Measurements from ENCODE around the gene SYTL3.
"Not testable (repeated sequence)": the region's sequence is repeated elsewhere in the genome, so short reads cannot be mapped to it uniquely, and the experiment has no call there.

The SYTL3 gene

DNA sequence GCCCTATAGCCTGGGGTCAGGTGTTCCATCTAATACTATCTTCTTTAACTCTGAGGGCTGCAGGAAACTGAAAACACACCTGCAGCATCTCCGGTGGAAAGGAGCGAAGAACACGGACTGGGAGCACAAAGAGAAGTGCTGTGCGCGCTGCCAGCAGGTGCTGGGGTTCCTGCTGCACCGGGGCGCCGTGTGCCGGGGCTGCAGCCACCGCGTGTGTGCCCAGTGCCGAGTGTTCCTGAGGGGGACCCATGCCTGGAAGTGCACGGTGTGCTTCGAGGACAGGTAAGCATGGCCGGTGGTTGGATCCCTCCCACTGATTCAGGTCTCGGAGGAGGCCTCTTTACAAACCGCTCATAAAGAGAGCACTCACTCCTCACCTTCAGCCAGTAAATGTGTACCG lies 15.5 kb downstream of the SYTL3 start:
- DNase-seq = no peak

DNA sequence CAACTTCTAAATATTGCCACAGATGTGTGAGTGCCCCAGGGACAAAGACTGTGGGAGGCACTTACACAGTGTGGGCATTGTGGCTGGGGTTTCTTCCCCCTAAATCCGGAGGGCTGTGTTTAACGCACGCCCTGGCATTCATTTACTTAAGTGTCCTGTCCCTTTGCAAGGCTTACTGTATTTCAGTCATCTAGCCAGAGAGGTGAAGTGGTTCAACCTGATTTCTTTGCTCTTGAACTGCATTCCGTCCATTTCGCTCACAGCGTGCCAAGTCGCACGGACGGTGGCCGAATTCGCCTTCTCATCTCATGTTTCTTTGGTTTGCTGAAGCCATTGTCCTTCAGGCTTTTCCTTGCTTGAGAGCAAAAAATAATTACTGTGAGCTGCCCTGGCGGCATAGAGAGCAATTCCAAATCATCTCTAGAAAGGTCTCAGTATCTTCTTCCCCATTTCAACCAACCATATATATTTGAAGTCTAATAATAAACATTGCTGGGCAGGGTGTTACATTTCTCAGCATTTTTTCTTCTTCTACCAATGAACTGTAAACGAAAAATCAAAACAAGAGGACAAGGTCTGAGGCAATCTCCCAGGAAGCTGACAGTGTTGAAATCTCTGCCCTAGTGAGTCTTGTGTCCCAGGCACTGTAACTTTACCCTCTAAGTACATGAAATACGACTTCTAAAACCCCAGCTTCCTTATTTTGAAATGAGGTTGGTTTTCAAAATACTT lies 16.9 kb downstream of the SYTL3 start:
- no peak for DNase-seq

GRCh38 chr6:158667360-158667981 lies 17.6 kb downstream of the SYTL3 start:
- no peak for DNase-seq

GRCh38 chr6:158668707-158669103 lies 18.9 kb downstream of the SYTL3 start:
- no peak for DNase-seq

DNA sequence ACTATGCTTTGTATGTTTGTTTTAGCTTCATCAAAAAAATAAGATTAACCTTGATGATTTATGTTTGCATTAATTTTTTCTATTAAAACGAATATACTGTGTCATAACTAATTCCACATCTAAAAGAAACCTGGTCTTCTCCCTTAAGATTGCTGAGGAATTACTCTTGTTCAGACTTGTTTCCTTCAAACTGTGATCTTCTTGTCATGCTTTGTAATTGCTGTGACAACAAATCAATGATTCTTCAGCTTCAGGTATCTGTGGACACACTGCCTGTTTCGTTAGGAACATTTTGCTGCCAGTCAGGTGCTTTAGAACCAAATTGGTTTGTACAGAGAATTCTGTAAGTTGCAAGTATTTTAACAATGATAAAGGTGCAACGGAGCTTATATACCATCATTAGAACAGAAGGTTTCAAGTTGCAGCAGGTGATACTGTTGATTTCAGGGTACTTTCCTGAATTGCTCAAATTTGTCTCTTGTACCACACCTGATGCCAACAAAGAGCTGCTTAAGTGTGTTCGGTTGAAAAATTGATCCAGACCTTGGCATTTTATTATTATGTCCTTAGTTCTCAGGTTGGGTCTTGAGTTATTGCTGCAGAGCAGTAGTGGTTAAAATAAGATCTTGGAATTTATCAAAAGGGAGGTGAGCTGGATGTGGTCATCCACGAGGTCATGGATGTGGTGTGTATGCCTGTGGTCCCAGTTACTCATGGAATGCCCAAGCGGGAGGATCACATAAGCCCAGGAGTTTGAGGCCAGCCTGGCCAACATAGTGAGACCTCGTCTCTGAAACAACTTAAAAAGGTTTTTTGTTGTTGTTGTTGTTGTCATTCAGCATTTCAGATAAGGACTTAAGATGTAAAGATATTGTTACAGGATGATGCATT lies 19.5 kb downstream of the SYTL3 start:
- no peak for DNase-seq

GRCh38 chr6:158672119-158672518 lies 22.3 kb downstream of the SYTL3 start:
- not testable (repeated sequence) for DNase-seq

GRCh38 chr6:158672726-158673125 lies 22.9 kb downstream of the SYTL3 start:
- no peak for DNase-seq

GRCh38 chr6:158674342-158675131 lies 24.7 kb downstream of the SYTL3 start:
- DNase-seq = no peak

DNA sequence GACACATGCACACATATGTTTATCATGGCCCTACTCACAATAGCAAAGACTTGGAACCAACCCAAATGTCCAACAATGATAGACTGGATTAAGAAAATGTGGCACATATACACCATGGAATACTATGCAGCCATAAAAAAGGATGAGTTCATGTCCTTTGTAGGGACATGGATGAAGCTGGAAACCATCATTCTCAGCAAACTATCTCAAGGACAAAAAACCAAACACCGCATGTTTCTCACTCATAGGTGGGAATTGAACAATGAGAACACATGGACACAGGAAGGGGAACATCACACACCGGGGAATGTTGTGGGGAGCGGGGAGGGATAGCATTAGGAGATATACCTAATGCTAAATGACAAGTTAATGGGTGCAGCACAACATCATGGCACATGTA lies 27.2 kb downstream of the SYTL3 start:
- not testable (repeated sequence) for DNase-seq

GRCh38 chr6:158677906-158678578 lies 28.2 kb downstream of the SYTL3 start:
- no peak for DNase-seq

- no peak for DNase-seq
These were observed 30.2 kb downstream of the SYTL3 start for GRCh38 chr6:158680015-158680414.

GRCh38 chr6:158680481-158680880 lies 30.6 kb downstream of the SYTL3 start:
- DNase-seq = no peak

DNA sequence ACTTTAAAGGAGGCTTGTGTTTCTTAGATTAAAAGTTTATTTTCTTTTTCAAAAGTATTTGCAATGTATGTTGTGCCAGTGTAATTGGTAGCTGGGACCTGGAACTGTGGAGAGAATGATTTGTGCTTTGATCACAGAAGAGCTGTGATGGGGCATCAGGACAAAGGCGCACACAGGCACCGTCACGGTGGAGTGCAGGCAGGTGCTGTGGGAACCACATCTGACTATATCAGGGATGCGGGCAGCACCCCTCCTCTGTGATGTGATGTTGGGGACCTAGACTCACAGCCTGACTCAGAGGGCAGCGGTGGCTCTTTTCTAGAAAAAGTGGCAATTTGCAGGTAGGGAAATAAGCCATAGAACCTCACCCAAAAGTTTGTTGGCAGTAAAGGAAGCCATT lies 34.5 kb downstream of the SYTL3 start:
- no peak for DNase-seq

- DNase-seq = no peak
These were observed 35.0 kb downstream of the SYTL3 start for GRCh38 chr6:158684745-158685324.

DNA sequence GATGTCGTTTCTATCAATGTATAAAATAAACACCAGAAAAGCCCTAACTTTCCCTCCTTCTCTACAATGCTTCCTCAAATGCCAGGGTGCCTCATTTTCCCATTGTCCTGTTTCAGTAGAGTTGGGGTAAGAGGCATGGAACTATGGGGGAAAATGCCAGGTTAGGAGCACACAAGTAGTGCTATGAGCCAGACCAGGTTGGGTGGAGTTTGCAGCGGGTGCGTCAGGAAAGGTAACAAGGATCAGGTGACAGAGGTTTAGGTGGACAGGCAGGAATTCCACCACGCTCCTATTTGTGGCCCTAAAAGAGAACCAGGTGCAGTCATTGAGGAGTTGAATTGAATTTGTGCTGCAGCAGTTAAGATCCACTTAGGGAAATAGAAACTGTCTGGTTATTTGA lies 36.5 kb downstream of the SYTL3 start:
- DNase-seq = no peak

GRCh38 chr6:158686791-158687381 lies 37.0 kb downstream of the SYTL3 start:
- DNase-seq = no peak

GRCh38 chr6:158687506-158687905 lies 37.7 kb downstream of the SYTL3 start:
- DNase-seq = no peak

GRCh38 chr6:158688860-158689259 lies 39.0 kb downstream of the SYTL3 start:
- no peak for DNase-seq

- no peak for DNase-seq
These were observed 45.1 kb downstream of the SYTL3 start for GRCh38 chr6:158694913-158695312.

GRCh38 chr6:158697811-158698210 lies 48.0 kb downstream of the SYTL3 start:
- DNase-seq = no peak

- DNase-seq = no peak
These were observed 49.1 kb downstream of the SYTL3 start for GRCh38 chr6:158698931-158699330.

Measured in retina (tissue), 1 donor.